ENCODE data around the gene ATG5.

GRCh38 chr6:106180208-106180607 is 145.4 kb downstream of the ATG5 start:
- TF ChIP-seq CTCF (IDR thresholded peaks at IDR 0.05) (no peak), POLR2A (IDR thresholded peaks at IDR 0.05) (no peak)
